Measurements from ENCODE around the gene ASAH2. TPM values are rescaled to one million over a fixed set of nuclear protein-coding genes. Genes with fewer than 3 reads are reported as not detected.
"Not testable (repeated sequence)": the region's sequence is repeated elsewhere in the genome, so short reads cannot be mapped to it uniquely, and the experiment has no call there.

ASAH2 gene
- total RNA-seq, 1 donor, result 0.36 TPM

- no peaks in the 10 kb centered on the region for H4K20me1 ChIP-seq (ENCODE audit: insufficient read depth, low read length)
- no peak for TF ChIP-seq CTCF (IDR thresholded peaks at IDR 0.05; ENCODE audit: extremely low read depth, low read depth, low read length)
- no peaks in the 10 kb centered on the region for H3K4me1 ChIP-seq (ENCODE audit: insufficient read depth, low read length)
- H3K27me3 ChIP-seq (ENCODE audit: insufficient read depth, low read length), result peaks cover 29% of the 10 kb centered on the region
- no peak overlapping the region for H3K4me2 ChIP-seq (ENCODE audit: insufficient read depth, low read length)
- H3K9me3 ChIP-seq (ENCODE audit: low read depth, low read length), result no peaks in the 10 kb centered on the region
- H3K27ac ChIP-seq (ENCODE audit: low read depth, low read length), result no peak overlapping the region
- no peaks in the 10 kb centered on the region for H3K36me3 ChIP-seq (ENCODE audit: insufficient read depth, low read length)
- DNase-seq (ENCODE audit: insufficient read length, low spot score, missing footprints), result no peak
- H3K4me3 ChIP-seq (ENCODE audit: insufficient read depth, low read length), result no peak overlapping the region
- H2AFZ ChIP-seq (ENCODE audit: low read length), result no peak overlapping the region
- no peaks in the 10 kb centered on the region for H3K79me2 ChIP-seq (ENCODE audit: insufficient read depth, low read length)
Measured at GRCh38 chr10:50248062-50248461, 3.3 kb downstream of the ASAH2 start.

- no peaks in the 10 kb centered on the region for H3K4me1 ChIP-seq (ENCODE audit: insufficient read depth, low read length)
- no peaks in the 10 kb centered on the region for H3K9me3 ChIP-seq (ENCODE audit: low read depth, low read length)
- no peak overlapping the region for H3K27ac ChIP-seq (ENCODE audit: low read depth, low read length)
- no peak overlapping the region for H2AFZ ChIP-seq (ENCODE audit: low read length)
- H4K20me1 ChIP-seq (ENCODE audit: insufficient read depth, low read length), result no peaks in the 10 kb centered on the region
- DNase-seq (ENCODE audit: insufficient read length, low spot score, missing footprints), result no peak
- no peak overlapping the region for H3K4me3 ChIP-seq (ENCODE audit: insufficient read depth, low read length)
- no peak for TF ChIP-seq CTCF (IDR thresholded peaks at IDR 0.05; ENCODE audit: extremely low read depth, low read depth, low read length)
- no peaks in the 10 kb centered on the region for H3K36me3 ChIP-seq (ENCODE audit: insufficient read depth, low read length)
- peaks cover 13% of the 10 kb centered on the region for H3K27me3 ChIP-seq (ENCODE audit: insufficient read depth, low read length)
- H3K79me2 ChIP-seq (ENCODE audit: insufficient read depth, low read length), result no peaks in the 10 kb centered on the region
- H3K4me2 ChIP-seq (ENCODE audit: insufficient read depth, low read length), result no peak overlapping the region
Measured at GRCh38 chr10:50244201-50244600, 7.1 kb downstream of the ASAH2 start.

GRCh38 chr10:50242777-50243176 is 8.5 kb downstream of the ASAH2 start:
- TF ChIP-seq CTCF (IDR thresholded peaks at IDR 0.05; ENCODE audit: extremely low read depth, low read depth, low read length), result no peak
- DNase-seq (ENCODE audit: insufficient read length, low spot score, missing footprints), result no peak
- no peak overlapping the region for H3K4me2 ChIP-seq (ENCODE audit: insufficient read depth, low read length)

GRCh38 chr10:50241478-50241877 is 9.8 kb downstream of the ASAH2 start:
- H3K27me3 ChIP-seq (ENCODE audit: insufficient read depth, low read length); H3K36me3 ChIP-seq (ENCODE audit: insufficient read depth, low read length); DNase-seq (ENCODE audit: insufficient read length, low spot score, missing footprints); H3K79me2 ChIP-seq (ENCODE audit: insufficient read depth, low read length); H3K4me2 ChIP-seq (ENCODE audit: insufficient read depth, low read length); H3K4me3 ChIP-seq (ENCODE audit: insufficient read depth, low read length); H2AFZ ChIP-seq (ENCODE audit: low read length); H3K4me1 ChIP-seq (ENCODE audit: insufficient read depth, low read length); H4K20me1 ChIP-seq (ENCODE audit: insufficient read depth, low read length); H3K27ac ChIP-seq (ENCODE audit: low read depth, low read length); H3K9me3 ChIP-seq (ENCODE audit: low read depth, low read length): not testable (repeated sequence)

More at GRCh38 chr10:50242777-50243176, 8.5 kb downstream of the ASAH2 start:
- no peak overlapping the region for H3K4me3 ChIP-seq (ENCODE audit: insufficient read depth, low read length)
- H3K79me2 ChIP-seq (ENCODE audit: insufficient read depth, low read length), result no peaks in the 10 kb centered on the region
- H3K9me3 ChIP-seq (ENCODE audit: low read depth, low read length), result no peaks in the 10 kb centered on the region
- H3K27me3 ChIP-seq (ENCODE audit: insufficient read depth, low read length), result peaks cover 7% of the 10 kb centered on the region
- no peaks in the 10 kb centered on the region for H3K36me3 ChIP-seq (ENCODE audit: insufficient read depth, low read length)
- no peaks in the 10 kb centered on the region for H4K20me1 ChIP-seq (ENCODE audit: insufficient read depth, low read length)
- no peak overlapping the region for H2AFZ ChIP-seq (ENCODE audit: low read length)
- no peaks in the 10 kb centered on the region for H3K4me1 ChIP-seq (ENCODE audit: insufficient read depth, low read length)
- H3K27ac ChIP-seq (ENCODE audit: low read depth, low read length), result no peak overlapping the region

All from osteoblast (primary cell).